ENCODE results near the gene MRI1. TPM values are rescaled to one million over a fixed set of nuclear protein-coding genes. Genes with fewer than 3 reads are reported as not detected.

The MRI1 gene
- total RNA-seq, 1 donor from 2014 or later, result 16.4 TPM

Small RNA genes within 50 kb of the gene (small RNA-seq; reads per million reads assigned to genes)
- gene RN7SL619P, result not detected

Other genes with a start within 250 kb of the MRI1 start
- 15.8 TPM for gene C19orf53, start 9.9 kb downstream of the MRI1 start, total RNA-seq
- gene ZSWIM4, start 30.9 kb downstream of the MRI1 start, total RNA-seq, result 11.1 TPM
- 5.6 TPM for gene NANOS3, start 112.6 kb downstream of the MRI1 start, total RNA-seq
- 11.1 TPM for gene BRME1, start 141.6 kb downstream of the MRI1 start, total RNA-seq
- gene CC2D1A, start 141.7 kb downstream of the MRI1 start, total RNA-seq, result 8.9 TPM
- not detected for gene PODNL1, start 173.9 kb downstream of the MRI1 start, total RNA-seq
- 10.1 TPM for gene DCAF15, start 188.0 kb downstream of the MRI1 start, total RNA-seq
- 1.7 TPM for gene RFX1, start 241.8 kb downstream of the MRI1 start, total RNA-seq